ENCODE data around the gene MFSD1. TPM values are rescaled to one million over a fixed set of nuclear protein-coding genes. Genes with fewer than 3 reads are reported as not detected.

Gene MFSD1, protein sequence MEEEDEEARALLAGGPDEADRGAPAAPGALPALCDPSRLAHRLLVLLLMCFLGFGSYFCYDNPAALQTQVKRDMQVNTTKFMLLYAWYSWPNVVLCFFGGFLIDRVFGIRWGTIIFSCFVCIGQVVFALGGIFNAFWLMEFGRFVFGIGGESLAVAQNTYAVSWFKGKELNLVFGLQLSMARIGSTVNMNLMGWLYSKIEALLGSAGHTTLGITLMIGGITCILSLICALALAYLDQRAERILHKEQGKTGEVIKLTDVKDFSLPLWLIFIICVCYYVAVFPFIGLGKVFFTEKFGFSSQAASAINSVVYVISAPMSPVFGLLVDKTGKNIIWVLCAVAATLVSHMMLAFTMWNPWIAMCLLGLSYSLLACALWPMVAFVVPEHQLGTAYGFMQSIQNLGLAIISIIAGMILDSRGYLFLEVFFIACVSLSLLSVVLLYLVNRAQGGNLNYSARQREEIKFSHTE
- total RNA-seq = 55.0 and 55.6 TPM in 2 replicates
- long read RNA-seq, transcript MFSD1-203 (16 exons, 2,423 nt) = major isoform, 629 of 724 reads
- long read RNA-seq, transcript MFSD1-202 (15 exons, 2,244 nt) = minor isoform, 12 of 724 reads
- long read RNA-seq, transcript MFSD1-215 (15 exons, 2,121 nt) = minor isoform, 31 of 724 reads
- long read RNA-seq, partial matches to known transcripts = 12 of 724 reads
- long read RNA-seq, other reads (novel, unspliced or antisense) = 39 of 724 reads

DNA sequence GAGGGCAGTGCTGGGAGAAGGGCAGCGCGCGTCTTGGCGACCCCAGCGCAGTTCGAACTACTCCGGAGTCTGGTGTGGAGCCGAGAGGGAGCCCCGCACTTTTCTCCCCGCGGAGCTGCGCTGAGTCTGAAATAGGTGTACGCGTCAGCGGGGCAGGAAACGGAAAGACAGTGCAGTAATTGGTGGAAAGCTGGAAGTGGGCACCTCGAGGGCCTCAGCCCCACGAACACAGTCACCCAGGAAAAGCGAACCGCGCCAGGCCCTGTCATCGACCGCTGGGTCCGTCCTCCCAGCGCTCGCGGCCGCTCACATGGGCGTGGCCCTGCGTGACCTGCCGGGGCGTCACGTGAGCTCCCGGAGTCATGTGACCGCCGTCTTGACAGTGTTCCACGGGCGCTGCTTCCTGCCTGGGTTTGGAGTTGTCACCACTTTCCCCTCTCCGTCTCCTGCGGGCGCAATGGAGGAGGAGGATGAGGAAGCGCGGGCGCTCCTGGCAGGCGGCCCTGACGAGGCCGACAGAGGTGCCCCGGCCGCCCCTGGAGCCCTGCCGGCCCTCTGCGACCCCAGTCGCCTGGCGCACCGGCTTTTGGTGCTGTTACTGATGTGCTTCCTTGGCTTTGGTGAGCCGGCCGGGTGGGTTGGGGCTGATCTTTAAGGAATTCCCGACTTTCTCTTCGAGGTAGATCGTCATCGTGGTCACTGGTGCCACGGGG lies at the start of gene MFSD1:
TSS of gene MFSD1 (plus strand) at position 359 of the 713 bp plus-strand sequence. CDS start at position 458, 99 bp downstream.
- H3K27ac Mint-ChIP-seq (ENCODE audit: unreplicated experiment) = peak within 1 kb of the TSS; percentile 90

DNA sequence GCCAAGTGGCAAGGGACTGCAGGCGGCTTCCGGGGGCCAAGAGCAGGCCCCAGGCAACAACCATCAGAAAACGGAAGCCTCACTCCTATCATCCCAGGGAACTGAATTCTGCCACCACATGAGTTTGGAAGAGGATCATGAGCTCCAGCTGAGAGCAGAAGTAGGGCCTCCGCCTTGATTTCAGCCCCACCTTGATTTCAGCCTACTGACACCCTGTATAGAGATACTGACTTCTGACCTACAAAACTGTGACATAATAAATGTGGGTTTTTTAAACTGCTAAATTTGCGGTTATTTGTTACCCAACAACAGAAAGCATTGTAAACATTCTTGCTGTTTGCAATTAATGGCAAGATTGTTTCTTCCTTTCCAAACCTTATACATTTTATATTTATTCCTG lies 48.0 kb upstream of the MFSD1 start:
- peak; percentile 38 for DNase-seq (ENCODE audit: extremely low spot score, unreplicated experiment)
- Mint-ChIP-seq H3K9me3 (ENCODE audit: unreplicated experiment) (no peaks in the 10 kb centered on the region), H3K4me1 (ENCODE audit: unreplicated experiment) (no peaks in the 10 kb centered on the region), H3K27me3 (ENCODE audit: unreplicated experiment) (no peaks in the 10 kb centered on the region), H3K4me3 (ENCODE audit: unreplicated experiment) (no peak overlapping the region), H3K36me3 (ENCODE audit: unreplicated experiment) (peaks cover 2% of the 10 kb centered on the region), H3K27ac (ENCODE audit: unreplicated experiment) (no peak overlapping the region)
- TF ChIP-seq, protein P1, sequence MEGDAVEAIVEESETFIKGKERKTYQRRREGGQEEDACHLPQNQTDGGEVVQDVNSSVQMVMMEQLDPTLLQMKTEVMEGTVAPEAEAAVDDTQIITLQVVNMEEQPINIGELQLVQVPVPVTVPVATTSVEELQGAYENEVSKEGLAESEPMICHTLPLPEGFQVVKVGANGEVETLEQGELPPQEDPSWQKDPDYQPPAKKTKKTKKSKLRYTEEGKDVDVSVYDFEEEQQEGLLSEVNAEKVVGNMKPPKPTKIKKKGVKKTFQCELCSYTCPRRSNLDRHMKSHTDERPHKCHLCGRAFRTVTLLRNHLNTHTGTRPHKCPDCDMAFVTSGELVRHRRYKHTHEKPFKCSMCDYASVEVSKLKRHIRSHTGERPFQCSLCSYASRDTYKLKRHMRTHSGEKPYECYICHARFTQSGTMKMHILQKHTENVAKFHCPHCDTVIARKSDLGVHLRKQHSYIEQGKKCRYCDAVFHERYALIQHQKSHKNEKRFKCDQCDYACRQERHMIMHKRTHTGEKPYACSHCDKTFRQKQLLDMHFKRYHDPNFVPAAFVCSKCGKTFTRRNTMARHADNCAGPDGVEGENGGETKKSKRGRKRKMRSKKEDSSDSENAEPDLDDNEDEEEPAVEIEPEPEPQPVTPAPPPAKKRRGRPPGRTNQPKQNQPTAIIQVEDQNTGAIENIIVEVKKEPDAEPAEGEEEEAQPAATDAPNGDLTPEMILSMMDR (IDR thresholded peaks at IDR 0.05) = no peak

More for the DNA sequence above, at the start of gene MFSD1:
- Mint-ChIP-seq H3K27me3 (ENCODE audit: unreplicated experiment) (peaks cover 17% of the 10 kb centered on the region), H3K36me3 (ENCODE audit: unreplicated experiment) (peaks cover 3% of the 10 kb centered on the region), H3K9me3 (ENCODE audit: unreplicated experiment) (no peaks in the 10 kb centered on the region), H3K4me3 (ENCODE audit: unreplicated experiment) (peak within 1 kb of the TSS; percentile 86), H3K4me1 (ENCODE audit: unreplicated experiment) (peaks cover 27% of the 10 kb centered on the region)
- peak; percentile 95 for DNase-seq (ENCODE audit: extremely low spot score, unreplicated experiment)
- TF ChIP-seq, protein P1 (IDR thresholded peaks at IDR 0.05) = no peak

- DNase-seq (ENCODE audit: extremely low spot score, unreplicated experiment) = no peak
- Mint-ChIP-seq H3K4me3 (ENCODE audit: unreplicated experiment) (no peak overlapping the region), H3K27ac (ENCODE audit: unreplicated experiment) (no peak overlapping the region), H3K27me3 (ENCODE audit: unreplicated experiment) (no peaks in the 10 kb centered on the region), H3K9me3 (ENCODE audit: unreplicated experiment) (no peaks in the 10 kb centered on the region), H3K4me1 (ENCODE audit: unreplicated experiment) (no peaks in the 10 kb centered on the region), H3K36me3 (ENCODE audit: unreplicated experiment) (peaks cover 2% of the 10 kb centered on the region)
- TF ChIP-seq, protein P1 (IDR thresholded peaks at IDR 0.05) = no peak
Measured at GRCh38 chr3:158755421-158755820, 46.4 kb upstream of the MFSD1 start.

DNA sequence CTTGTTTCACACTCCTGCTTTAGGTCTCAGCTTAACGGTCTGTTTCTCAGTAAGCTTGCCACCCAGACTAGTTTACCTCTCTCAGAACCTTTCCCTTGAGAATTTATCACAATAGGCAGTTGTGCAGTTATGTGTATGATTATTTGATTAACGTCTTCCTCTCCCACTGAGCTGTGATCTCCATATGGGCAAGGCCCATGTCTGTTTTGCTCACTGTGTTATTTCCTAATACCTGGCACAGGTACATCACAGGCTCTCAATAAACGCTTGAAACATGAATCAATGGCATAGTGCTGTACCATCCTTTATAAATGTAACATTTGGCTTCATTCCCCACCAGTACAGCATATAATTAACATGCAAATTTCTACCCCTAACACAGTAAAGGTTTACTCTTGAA lies 40.5 kb upstream of the MFSD1 start:
- no peak overlapping the region for H3K27ac Mint-ChIP-seq (ENCODE audit: unreplicated experiment)
- no peaks in the 10 kb centered on the region for H3K27me3 Mint-ChIP-seq (ENCODE audit: unreplicated experiment)
- H3K36me3 Mint-ChIP-seq (ENCODE audit: unreplicated experiment) = no peaks in the 10 kb centered on the region
- no peak overlapping the region for H3K4me3 Mint-ChIP-seq (ENCODE audit: unreplicated experiment)
- no peaks in the 10 kb centered on the region for H3K4me1 Mint-ChIP-seq (ENCODE audit: unreplicated experiment)
- H3K9me3 Mint-ChIP-seq (ENCODE audit: unreplicated experiment) = no peaks in the 10 kb centered on the region
- TF ChIP-seq, protein P1 (IDR thresholded peaks at IDR 0.05) = no peak
- DNase-seq (ENCODE audit: extremely low spot score, unreplicated experiment) = no peak
